ENCODE measurements around the gene KCNK4.

KCNK4 gene

GRCh38 chr11:64263021-64263946 is 27.8 kb upstream of the KCNK4 start:
- TF ChIP-seq POLR2AphosphoS5 (IDR thresholded peaks at IDR 0.05; ENCODE audit: low read depth, low read length): no peak
- no peak for TF ChIP-seq TAF1 (IDR thresholded peaks at IDR 0.05; ENCODE audit: borderline replicate concordance, insufficient read depth, low read length)

- TF ChIP-seq, protein P1, sequence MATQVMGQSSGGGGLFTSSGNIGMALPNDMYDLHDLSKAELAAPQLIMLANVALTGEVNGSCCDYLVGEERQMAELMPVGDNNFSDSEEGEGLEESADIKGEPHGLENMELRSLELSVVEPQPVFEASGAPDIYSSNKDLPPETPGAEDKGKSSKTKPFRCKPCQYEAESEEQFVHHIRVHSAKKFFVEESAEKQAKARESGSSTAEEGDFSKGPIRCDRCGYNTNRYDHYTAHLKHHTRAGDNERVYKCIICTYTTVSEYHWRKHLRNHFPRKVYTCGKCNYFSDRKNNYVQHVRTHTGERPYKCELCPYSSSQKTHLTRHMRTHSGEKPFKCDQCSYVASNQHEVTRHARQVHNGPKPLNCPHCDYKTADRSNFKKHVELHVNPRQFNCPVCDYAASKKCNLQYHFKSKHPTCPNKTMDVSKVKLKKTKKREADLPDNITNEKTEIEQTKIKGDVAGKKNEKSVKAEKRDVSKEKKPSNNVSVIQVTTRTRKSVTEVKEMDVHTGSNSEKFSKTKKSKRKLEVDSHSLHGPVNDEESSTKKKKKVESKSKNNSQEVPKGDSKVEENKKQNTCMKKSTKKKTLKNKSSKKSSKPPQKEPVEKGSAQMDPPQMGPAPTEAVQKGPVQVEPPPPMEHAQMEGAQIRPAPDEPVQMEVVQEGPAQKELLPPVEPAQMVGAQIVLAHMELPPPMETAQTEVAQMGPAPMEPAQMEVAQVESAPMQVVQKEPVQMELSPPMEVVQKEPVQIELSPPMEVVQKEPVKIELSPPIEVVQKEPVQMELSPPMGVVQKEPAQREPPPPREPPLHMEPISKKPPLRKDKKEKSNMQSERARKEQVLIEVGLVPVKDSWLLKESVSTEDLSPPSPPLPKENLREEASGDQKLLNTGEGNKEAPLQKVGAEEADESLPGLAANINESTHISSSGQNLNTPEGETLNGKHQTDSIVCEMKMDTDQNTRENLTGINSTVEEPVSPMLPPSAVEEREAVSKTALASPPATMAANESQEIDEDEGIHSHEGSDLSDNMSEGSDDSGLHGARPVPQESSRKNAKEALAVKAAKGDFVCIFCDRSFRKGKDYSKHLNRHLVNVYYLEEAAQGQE (IDR thresholded peaks at IDR 0.05; ENCODE audit: insufficient read depth in 1 of 2, low read depth in 2 of 2, low read length in 2 of 2): no peak
- no peak for TF ChIP-seq POLR2AphosphoS5 (IDR thresholded peaks at IDR 0.05; ENCODE audit: low read depth, low read length)
- no peak for TF ChIP-seq FOXP2 (optimal IDR thresholded peaks at IDR 0.05; ENCODE audit: borderline replicate concordance, extremely low read depth, extremely low read length, insufficient read depth)
- no peak for TF ChIP-seq TAF1 (IDR thresholded peaks at IDR 0.05; ENCODE audit: borderline replicate concordance, insufficient read depth, low read length)
- TF ChIP-seq SIN3A (IDR thresholded peaks at IDR 0.05; ENCODE audit: borderline replicate concordance, insufficient read depth, low read length): no peak
Observed at GRCh38 chr11:64263947-64264317, 27.2 kb upstream of the KCNK4 start.

DNA sequence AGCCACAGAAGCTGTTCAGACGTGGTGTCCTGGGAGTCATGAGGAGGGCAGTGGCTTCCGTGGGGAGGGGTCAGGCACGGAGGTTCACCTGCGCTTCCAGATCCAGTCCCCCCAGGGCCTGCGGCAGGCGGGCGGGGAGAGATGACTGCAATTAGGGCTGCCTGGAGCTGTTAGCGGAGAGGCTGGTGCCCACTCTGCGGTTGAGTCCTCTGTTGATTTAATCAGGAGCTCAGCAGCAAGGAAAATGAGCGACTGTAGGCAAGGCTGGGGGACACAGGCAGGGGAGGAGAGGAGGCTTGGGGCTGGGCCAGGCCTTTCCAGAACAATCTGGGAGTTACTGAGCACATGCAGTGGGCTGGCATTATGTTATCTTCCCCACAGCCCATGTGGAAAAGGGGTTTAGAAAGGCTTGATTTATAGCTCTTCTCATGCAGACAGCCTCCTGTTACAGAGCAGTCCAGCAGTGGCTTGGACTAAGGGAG is 26.7 kb upstream of the KCNK4 start:
- no peak for TF ChIP-seq SIN3A (IDR thresholded peaks at IDR 0.05; ENCODE audit: borderline replicate concordance, insufficient read depth, low read length)
- TF ChIP-seq TAF1 (IDR thresholded peaks at IDR 0.05; ENCODE audit: borderline replicate concordance, insufficient read depth, low read length): no peak
- TF ChIP-seq, protein P1 (IDR thresholded peaks at IDR 0.05; ENCODE audit: insufficient read depth in 1 of 2, low read depth in 2 of 2, low read length in 2 of 2): no peak
- no peak for TF ChIP-seq POLR2AphosphoS5 (IDR thresholded peaks at IDR 0.05; ENCODE audit: low read depth, low read length)
- no peak for TF ChIP-seq FOXP2 (optimal IDR thresholded peaks at IDR 0.05; ENCODE audit: borderline replicate concordance, extremely low read depth, extremely low read length, insufficient read depth)

DNA sequence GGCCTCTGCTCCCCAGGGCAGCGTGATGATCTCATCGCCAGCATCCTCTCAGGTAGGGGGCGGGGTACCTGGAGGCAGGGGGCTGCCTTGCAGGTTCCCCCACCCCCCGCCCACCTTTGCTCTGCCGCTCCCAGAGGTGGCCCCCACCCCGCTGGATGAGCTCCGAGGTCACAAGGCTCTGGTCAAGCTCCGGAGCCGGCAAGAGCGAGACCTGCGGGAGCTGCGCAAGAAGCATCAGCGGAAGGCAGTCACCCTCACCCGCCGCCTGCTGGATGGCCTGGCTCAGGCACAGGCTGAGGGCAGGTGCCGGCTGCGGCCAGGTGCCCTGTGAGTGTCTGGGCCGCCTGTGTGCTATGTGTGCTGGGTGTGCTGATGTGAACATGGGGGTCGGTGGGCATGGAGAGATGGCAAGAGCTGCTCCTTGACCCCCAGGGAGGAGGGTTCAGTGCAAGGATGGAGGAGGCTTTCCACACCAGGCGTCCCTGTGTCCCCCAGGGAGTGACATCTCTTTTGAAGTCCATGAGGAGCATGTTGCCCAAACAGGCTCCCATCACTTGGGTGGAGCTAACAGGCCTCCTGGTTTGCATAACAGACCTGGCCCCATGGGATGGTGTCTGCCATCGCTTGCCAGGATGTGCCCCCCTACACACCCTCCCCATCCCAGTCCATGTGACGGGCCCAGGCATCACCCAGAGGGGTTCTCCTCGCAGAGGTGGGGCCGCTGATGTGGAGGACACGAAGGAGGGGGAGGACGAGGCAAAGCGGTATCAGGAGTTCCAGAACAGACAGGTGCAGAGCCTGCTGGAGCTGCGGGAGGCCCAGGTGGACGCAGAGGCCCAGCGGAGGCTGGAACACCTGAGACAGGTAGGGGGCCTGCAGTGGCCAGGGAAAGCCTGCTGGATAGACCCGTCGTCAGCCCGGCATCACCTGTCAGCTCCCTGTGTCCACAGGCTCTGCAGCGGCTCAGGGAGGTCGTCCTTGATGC is 25.6 kb upstream of the KCNK4 start:
- TF ChIP-seq, protein P1 (IDR thresholded peaks at IDR 0.05; ENCODE audit: insufficient read depth in 1 of 2, low read depth in 2 of 2, low read length in 2 of 2): no peak
- TF ChIP-seq POLR2AphosphoS5 (IDR thresholded peaks at IDR 0.05; ENCODE audit: low read depth, low read length): no peak
- no peak for TF ChIP-seq TAF1 (IDR thresholded peaks at IDR 0.05; ENCODE audit: borderline replicate concordance, insufficient read depth, low read length)
- TF ChIP-seq SIN3A (IDR thresholded peaks at IDR 0.05; ENCODE audit: borderline replicate concordance, insufficient read depth, low read length): no peak
- TF ChIP-seq FOXP2 (optimal IDR thresholded peaks at IDR 0.05; ENCODE audit: borderline replicate concordance, extremely low read depth, extremely low read length, insufficient read depth): no peak

DNA sequence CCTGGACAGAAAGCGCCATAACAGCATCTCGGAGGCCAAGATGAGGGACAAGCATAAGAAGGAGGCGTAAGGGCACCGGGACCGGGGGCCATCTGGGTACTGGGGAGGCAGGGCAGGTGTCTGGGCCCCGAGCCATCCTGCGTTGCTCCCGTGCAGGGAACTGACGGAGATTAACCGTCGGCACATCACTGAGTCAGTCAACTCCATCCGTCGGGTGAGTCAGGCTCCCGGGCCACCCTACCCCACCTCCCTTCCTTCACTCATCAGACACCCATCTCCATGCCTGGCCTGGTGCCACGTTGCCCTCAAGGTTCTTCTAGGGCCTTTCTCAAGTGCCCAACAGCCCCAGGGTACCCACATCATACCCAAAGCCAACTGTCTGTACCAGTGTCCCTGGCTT is 24.8 kb upstream of the KCNK4 start:
- TF ChIP-seq FOXP2 (optimal IDR thresholded peaks at IDR 0.05; ENCODE audit: borderline replicate concordance, extremely low read depth, extremely low read length, insufficient read depth): no peak

All from PFSK-1 (cell line).